GM06990 (cell line): ENCODE data around the gene EPHB4.

ENCODE experiments used
- DNase-seq: peaks from one replicate; pipeline ENCODE4 v3.0.0-alpha.2; 2011; ENCODE audit not compliant: insufficient read length; ENCODE audit errors: extremely low read depth
- H3K27me3 ChIP-seq: replicated peaks from 2 replicates; pipeline ENCODE4 v1.6.0; 2011; ENCODE audit warnings: low read length; ENCODE audit not compliant: control insufficient read depth, insufficient read depth
- H3K36me3 ChIP-seq: 2 replicates; pipeline ENCODE4 v1.5.1; 2011; ENCODE audit warnings: low read length; ENCODE audit not compliant: control insufficient read depth, insufficient read depth
- H3K4me3 ChIP-seq: replicated peaks from 2 replicates; pipeline ENCODE4 v1.5.1; 2011; ENCODE audit warnings: low read depth, mild to moderate bottlenecking, control low read depth, low read length
- TF ChIP-seq, protein P1 (sequence below): IDR thresholded peaks from 2 replicates; pipeline ENCODE4 v1.5.1; 2011; ENCODE audit warnings: low read length, control low read depth, mild to moderate bottlenecking, inconsistent platforms; ENCODE audit not compliant: insufficient read depth, poor library complexity, severe bottlenecking

EPHB4 gene

DNA sequence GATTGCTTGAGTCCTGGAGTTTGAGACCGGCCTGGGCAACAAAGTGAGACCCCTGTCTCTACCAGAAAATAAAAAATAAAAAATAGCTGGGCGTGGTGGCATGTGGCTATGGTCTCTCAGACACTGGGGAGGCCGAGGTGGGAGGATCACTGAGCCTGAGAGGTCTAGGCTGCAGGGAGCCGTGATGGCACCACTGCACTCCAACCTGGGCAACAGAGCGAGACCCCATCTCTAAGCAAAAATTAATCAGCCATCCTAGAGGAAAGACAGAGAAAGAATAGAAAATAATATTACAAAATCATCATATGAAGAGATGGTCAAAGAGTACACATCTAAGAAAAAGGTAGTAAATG, 4.9 kb upstream of the EPHB4 start:
- Histone ChIP-seq H3K36me3 (no peaks in the 10 kb centered on the region), H3K27me3 (peaks cover 1% of the 10 kb centered on the region; the same call in 1 of the 2 replicates), H3K4me3 (no peak overlapping the region)
- no peak for DNase-seq
- TF ChIP-seq, protein P1, sequence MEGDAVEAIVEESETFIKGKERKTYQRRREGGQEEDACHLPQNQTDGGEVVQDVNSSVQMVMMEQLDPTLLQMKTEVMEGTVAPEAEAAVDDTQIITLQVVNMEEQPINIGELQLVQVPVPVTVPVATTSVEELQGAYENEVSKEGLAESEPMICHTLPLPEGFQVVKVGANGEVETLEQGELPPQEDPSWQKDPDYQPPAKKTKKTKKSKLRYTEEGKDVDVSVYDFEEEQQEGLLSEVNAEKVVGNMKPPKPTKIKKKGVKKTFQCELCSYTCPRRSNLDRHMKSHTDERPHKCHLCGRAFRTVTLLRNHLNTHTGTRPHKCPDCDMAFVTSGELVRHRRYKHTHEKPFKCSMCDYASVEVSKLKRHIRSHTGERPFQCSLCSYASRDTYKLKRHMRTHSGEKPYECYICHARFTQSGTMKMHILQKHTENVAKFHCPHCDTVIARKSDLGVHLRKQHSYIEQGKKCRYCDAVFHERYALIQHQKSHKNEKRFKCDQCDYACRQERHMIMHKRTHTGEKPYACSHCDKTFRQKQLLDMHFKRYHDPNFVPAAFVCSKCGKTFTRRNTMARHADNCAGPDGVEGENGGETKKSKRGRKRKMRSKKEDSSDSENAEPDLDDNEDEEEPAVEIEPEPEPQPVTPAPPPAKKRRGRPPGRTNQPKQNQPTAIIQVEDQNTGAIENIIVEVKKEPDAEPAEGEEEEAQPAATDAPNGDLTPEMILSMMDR = no peak

DNA sequence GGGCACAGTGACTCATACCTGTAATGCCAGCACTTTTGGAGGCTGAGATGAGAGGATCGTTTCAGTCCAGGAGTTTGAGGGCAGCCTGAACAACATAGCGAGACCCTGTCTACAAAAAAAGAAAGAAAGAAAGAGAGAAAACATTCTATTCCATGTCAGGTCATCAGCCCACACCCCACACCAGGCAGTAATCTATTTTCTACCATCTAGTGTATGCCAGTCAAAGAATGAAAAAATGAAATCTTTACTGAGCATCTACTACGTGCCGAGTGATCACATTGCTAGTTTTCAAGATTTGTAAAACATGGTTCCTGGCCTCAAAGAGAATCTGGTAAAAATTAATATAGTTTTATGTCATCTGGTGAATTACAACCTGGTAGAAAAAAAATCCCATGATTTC, 3.1 kb upstream of the EPHB4 start:
- TF ChIP-seq, protein P1 = no peak
- no peaks in the 10 kb centered on the region for H3K36me3 ChIP-seq
- DNase-seq = no peak

DNA sequence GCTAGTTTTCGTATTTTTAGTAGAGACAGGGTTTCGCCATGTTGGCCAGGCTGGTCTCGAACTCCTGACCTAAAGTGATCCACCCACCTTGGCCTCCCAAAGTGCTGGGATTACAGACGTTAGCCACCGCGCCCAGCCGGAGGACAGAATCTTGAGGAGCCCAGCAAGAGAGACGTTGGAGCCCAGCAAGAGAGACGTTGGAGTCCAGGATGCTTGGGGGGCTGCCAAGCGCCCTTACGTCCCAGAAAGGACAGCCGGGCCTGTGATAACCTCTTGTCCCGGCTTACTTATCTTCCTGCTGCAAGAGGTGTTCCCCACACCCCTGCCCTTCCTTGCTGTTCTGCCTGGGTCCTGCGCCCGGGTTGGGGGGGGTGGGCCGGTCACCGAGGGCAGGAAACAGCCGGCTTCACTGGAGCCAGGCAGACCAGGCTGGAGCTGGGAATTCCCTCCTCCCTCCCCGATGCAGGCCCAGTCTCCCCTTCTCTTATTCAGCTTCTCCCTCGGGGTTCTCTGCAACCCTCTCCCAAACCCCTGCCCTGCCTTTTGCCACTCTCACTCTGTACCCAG, 1.9 kb upstream of the EPHB4 start:
- TF ChIP-seq, protein P1 = no peak
- Histone ChIP-seq H3K4me3 (no peak overlapping the region), H3K36me3 (no peaks in the 10 kb centered on the region), H3K27me3 (peaks cover 5% of the 10 kb centered on the region)
- no peak for DNase-seq

More for the DNA sequence above, 3.1 kb upstream of the EPHB4 start:
- Histone ChIP-seq H3K4me3 (no peak overlapping the region), H3K27me3 (peaks cover 5% of the 10 kb centered on the region)

DNA sequence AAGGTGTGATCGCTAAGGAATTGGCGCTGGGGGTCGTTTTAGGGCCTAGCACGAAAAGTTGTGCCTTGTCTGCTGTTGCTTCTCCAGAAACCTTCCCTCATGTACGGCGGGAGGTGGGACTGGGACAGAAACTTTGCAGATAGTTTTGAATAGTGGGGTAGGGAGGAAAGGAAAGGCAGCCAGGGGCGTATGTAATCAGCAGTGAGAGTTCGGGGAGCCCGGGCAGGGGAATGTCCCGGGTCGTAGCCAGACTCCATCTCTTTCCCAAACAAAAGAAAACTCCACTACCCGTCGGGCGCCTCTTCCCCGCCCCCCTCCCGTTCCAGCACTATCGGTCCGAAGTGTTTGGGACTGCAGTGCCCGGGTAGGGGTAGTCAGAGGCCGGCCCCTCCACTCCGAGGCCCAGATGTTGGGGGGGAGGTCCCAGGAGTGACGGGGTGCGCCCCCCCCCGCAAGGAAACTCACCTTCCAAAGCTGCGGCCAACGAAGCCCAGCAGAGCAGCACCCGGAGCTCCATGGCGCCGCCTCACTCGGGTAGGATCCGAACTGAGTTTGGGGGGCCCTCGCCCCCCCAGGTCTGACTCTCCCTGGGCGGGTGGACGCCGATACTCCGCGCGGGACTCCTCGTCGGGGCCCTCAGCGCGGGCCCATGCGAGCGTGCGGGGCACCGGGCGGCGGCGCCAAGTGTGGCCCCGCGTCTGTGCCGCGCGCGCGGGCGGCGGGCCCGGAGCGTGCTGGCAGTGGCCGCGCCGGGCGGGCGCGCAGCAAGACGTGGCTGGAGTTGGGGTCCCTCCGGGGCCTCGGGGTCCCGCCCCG, 601 bp downstream of the EPHB4 start:
- DNase-seq = no peak
- Histone ChIP-seq H3K4me3 (no peak overlapping the region; the same call in 1 of the 2 replicates), H3K27me3 (peaks cover 5% of the 10 kb centered on the region), H3K36me3 (no peaks in the 10 kb centered on the region)
- TF ChIP-seq, protein P1 = no peak

DNA sequence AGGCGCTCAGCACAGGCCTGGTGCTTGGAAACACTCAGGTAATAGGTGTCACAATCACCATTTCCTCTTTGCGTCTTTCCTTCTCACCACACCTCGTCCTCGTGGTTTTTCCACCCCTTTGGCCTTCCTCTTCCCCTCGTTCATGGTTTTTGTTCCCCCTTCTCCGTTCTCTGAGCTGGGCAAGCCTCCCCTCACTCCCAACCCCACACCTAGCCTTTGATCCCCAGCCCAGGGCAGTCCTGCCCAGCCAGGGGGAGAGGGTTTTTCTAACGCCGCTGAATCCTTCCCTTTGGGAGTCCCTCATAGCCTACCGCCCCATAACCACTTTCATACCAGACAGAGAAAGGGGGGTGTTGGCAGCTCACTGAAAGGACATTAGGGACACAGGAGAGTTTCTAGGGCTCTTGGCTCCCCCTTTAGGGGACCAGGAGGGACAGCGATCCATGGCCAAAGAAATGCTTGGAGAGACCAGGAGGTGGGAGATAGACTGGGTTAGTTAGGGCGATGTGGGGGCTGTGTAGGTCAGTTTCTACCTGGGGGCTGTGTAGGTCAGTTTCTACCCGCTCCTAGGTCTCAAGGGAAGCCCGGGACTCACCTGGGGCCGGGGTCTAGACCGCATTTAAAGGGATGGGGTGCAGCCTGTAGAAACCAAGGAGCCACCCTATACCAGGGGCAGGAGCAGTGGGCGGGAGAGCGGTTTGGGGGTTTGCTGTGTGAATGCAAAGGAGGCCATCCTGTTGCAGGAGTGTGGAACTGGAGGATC, 1.4 kb downstream of the EPHB4 start:
- no peak for DNase-seq
- Histone ChIP-seq H3K36me3 (no peaks in the 10 kb centered on the region), H3K27me3 (peaks cover 5% of the 10 kb centered on the region), H3K4me3 (no peak overlapping the region)
- TF ChIP-seq, protein P1 = no peak
